GM23248 (cell line): ENCODE data around the gene CCDC167. TPM values are rescaled to one million over a fixed set of nuclear protein-coding genes. Genes with fewer than 3 reads are reported as not detected.

ENCODE experiments used
- DNase-seq: peaks from one replicate; pipeline ENCODE4 v3.0.0-alpha.2; 2015
- H2AFZ ChIP-seq: fragments of 200-600 bp; sonication (generic); 2 replicates; pipeline ENCODE4 v1.6.1; 2016; ENCODE audit warnings: antibody characterized with exemption
- H3F3A ChIP-seq: fragments of 200-600 bp; sonication (generic); 2 replicates; pipeline ENCODE4 v1.6.1; 2016; ENCODE audit warnings: mild to moderate bottlenecking, antibody characterized with exemption, mixed run types; ENCODE audit not compliant: insufficient read depth
- H3K27ac ChIP-seq: fragments of 200-600 bp; sonication (generic); 2 replicates; pipeline ENCODE4 v1.5.1; 2016; ENCODE audit warnings: mild to moderate bottlenecking
- H3K27me3 ChIP-seq: fragments of 200-600 bp; sonication (generic); replicated peaks from 2 replicates; pipeline ENCODE4 v1.6.1; 2016; ENCODE audit warnings: mild to moderate bottlenecking; ENCODE audit not compliant: insufficient read depth
- H3K36me3 ChIP-seq: fragments of 200-600 bp; sonication (generic); 2 replicates; pipeline ENCODE4 v1.6.1; 2016; ENCODE audit warnings: low read depth, mild to moderate bottlenecking
- H3K4me1 ChIP-seq: fragments of 200-600 bp; sonication (generic); 2 replicates; pipeline ENCODE4 v1.6.1; 2016; ENCODE audit warnings: mild to moderate bottlenecking; ENCODE audit not compliant: insufficient read depth
- H3K4me2 ChIP-seq: fragments of 200-600 bp; sonication (generic); one replicate; pipeline ENCODE4 v1.6.1; 2016; ENCODE audit warnings: mild to moderate bottlenecking; ENCODE audit not compliant: unreplicated experiment
- H3K4me3 ChIP-seq: fragments of 200-600 bp; sonication (generic); 2 replicates; pipeline ENCODE4 v1.5.1; 2016; ENCODE audit warnings: mild to moderate bottlenecking
- H3K79me2 ChIP-seq: fragments of 200-600 bp; sonication (generic); 2 replicates; pipeline ENCODE4 v1.6.1; 2016; ENCODE audit warnings: mild to moderate bottlenecking; ENCODE audit not compliant: insufficient read depth
- H3K9ac ChIP-seq: fragments of 200-600 bp; sonication (generic); 2 replicates; pipeline ENCODE4 v1.6.1; 2016; ENCODE audit warnings: mild to moderate bottlenecking
- H3K9me2 ChIP-seq: fragments of 200-600 bp; sonication (generic); 2 replicates; pipeline ENCODE4 v1.6.1; 2016; ENCODE audit warnings: mixed run types, mild to moderate bottlenecking, moderate library complexity; ENCODE audit not compliant: insufficient read depth
- H3K9me3 ChIP-seq: fragments of 200-600 bp; sonication (generic); one replicate; pipeline ENCODE4 v1.6.1; 2017; ENCODE audit warnings: low read depth
- H4K20me1 ChIP-seq: fragments of 200-600 bp; sonication (generic); 2 replicates; pipeline ENCODE4 v1.6.0; 2016; ENCODE audit not compliant: insufficient read depth
- EZH2 ChIP-seq: fragments of 200-600 bp; sonication (generic); IDR thresholded peaks from 2 replicates; pipeline ENCODE4 v1.6.1; 2018; ENCODE audit warnings: antibody characterized with exemption, mild to moderate bottlenecking; ENCODE audit not compliant: insufficient read depth, poor library complexity, severe bottlenecking
- EZH2phosphoT487 ChIP-seq: fragments of 200-600 bp; sonication (generic); IDR thresholded peaks from 2 replicates; pipeline ENCODE4 v1.6.1; 2018; ENCODE audit warnings: antibody characterized with exemption, moderate library complexity, mild to moderate bottlenecking, low read depth; ENCODE audit not compliant: insufficient read depth
- WGBS, 2 experiments: methylation state at CpG; one replicate each; pipeline ENCODE4 v1.1.6; 2015 to 2017; ENCODE audit warnings: low lambda C conversion rate in 2 of 2, low coverage in 1 of 2; ENCODE audit errors: missing lambda C conversion rate in 2 of 2; 5-methylcytosine and 5-hydroxymethylcytosine counted together
- in situ Hi-C: fragments of 300-500 bp; cut with MboI; formaldehyde crosslinking; loops from 2 replicates; pipeline ENCODE4 v1.15.0; 2020
- polyA plus RNA-seq: library from polyadenylated mRNA; unstranded; fragments of >200 nt; fragmentation: Nextera tagmentation; extraction: Ambion mirVana; gene quantifications from 2 replicates; pipeline ENCODE4 v1.2.1, GENCODE V29; 2016
- total RNA-seq: library from RNA; depleted of rRNA; stranded (reverse); fragments of >200 nt; shearing (Covaris generic); gene quantifications from 2 replicates; pipeline ENCODE4 v1.2.3, GENCODE V29; 2014

The CCDC167 gene
- total and polyA plus RNA-seq, 2 experiments from 2014 or later = 35.8 to 51.0 TPM

DNA sequence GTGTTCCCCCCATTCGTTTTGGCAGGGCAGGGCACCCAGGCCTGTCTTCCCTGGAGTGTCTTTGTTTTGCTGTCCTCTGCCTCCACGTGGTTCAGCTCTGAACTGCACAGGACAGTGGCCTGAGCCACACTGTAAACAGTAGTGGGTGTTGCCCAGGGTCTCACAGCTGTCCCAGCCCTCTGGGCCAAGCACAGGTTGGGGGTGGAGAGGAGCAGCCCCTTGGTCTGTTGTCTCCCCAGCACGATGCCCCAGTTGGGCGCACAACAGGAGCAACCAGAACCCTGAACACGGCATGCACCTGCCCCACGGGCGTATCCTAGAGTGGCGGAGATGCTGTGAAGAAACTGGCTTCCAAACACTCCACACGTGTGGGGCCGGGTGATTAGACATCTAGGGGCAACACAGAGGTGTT is 14.4 kb downstream of the CCDC167 start:
- H2AFZ ChIP-seq = no peak overlapping the region
- no peaks in the 10 kb centered on the region for H3K27me3 ChIP-seq
- TF ChIP-seq EZH2 (no peak), EZH2phosphoT487 (no peak)
- no peaks in the 10 kb centered on the region for H3K9me2 ChIP-seq
- H3K4me3 ChIP-seq = no peak overlapping the region
- no peak overlapping the region for H3K9ac ChIP-seq
- peak; percentile 29 for DNase-seq
- no peaks in the 10 kb centered on the region for H4K20me1 ChIP-seq
- H3K27ac ChIP-seq = no peak overlapping the region
- H3K9me3 ChIP-seq = no peaks in the 10 kb centered on the region
- WGBS, 2 experiments = 75% methylated on average over 10 of the region's 10 CpGs
- H3K36me3 ChIP-seq = no peaks in the 10 kb centered on the region
- no peaks in the 10 kb centered on the region for H3K79me2 ChIP-seq
- in situ Hi-C loops = no loop called here
- H3K4me2 ChIP-seq = no peak overlapping the region
- no peaks in the 10 kb centered on the region for H3K4me1 ChIP-seq
- H3F3A ChIP-seq = no peaks in the 10 kb centered on the region

DNA sequence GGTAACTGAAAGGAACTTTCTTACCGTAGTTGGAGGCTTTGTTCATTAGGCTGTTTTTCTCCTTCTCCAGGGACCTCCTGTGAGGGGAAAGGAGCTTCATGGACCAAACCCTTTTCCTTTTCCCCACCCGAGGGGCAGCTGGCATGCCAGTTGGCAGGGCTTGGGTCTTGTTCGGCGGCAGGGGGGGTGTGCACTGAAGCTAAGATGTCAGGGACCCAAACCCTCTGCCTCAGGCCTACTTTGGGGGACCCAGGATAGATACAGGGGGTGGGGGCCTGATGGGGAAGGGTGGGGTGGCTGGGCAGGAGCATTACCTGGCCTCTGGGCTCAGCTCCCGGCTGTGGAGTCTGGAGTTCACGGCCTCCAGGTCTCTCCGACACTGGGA is 14.9 kb downstream of the CCDC167 start:
- no peak for DNase-seq
- in situ Hi-C loops = no loop called here
- H3K9me3 ChIP-seq = no peaks in the 10 kb centered on the region
- no peak overlapping the region for H3K27ac ChIP-seq
- H3K4me2 ChIP-seq = no peak overlapping the region
- no peaks in the 10 kb centered on the region for H4K20me1 ChIP-seq
- no peaks in the 10 kb centered on the region for H3F3A ChIP-seq
- H3K4me1 ChIP-seq = no peaks in the 10 kb centered on the region
- no peak overlapping the region for H3K4me3 ChIP-seq
- TF ChIP-seq EZH2phosphoT487 (no peak), EZH2 (no peak)
- no peak overlapping the region for H2AFZ ChIP-seq
- H3K9me2 ChIP-seq = no peaks in the 10 kb centered on the region
- 97 to 99% methylated on average over 5 to 7 of the region's 7 CpGs for WGBS, 2 experiments
- no peaks in the 10 kb centered on the region for H3K79me2 ChIP-seq
- no peaks in the 10 kb centered on the region for H3K27me3 ChIP-seq
- H3K9ac ChIP-seq = no peak overlapping the region
- H3K36me3 ChIP-seq = no peaks in the 10 kb centered on the region

DNA sequence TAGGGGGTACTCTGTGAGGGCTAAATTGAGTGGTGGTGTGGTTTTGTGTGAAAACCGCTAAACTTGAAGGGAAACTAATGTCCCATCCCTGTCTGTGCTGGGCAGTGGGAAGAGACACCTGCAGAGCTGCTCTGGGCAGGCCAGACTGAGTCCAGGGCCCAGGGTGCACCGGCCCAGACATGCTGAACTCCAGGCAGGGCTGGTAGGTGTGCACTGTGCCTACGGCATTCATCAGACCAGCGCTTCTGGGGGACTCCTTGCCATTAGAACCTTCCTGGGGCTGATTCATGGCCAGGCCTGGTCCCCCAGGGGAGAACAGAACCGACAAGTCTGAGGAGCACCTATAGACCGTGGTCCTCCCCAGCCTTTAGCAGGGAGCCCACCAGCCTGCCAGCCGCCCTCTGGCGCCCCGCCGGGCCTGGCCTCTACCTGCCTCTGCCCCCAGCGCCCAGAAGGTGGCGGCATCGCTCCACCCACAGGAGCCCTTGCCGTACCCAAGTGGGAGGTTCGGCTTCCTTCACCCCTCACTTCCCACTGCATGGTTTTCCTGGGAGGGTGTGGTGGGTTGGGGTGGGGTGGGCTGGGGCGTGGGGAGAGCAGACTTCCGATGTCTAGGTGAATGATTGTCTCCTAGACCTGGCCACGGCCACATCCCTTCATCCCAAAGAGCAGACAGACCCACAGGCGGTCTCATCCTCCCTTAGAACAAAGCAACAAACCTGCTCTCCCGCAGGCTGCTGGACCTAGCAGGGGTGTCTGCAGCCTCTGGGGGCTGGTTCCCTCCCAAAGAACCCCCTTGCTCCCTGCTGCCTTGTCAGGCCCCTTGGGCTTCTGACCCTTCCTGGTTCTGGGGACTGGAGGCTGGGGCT is 15.5 kb downstream of the CCDC167 start:
- H3K9ac ChIP-seq = no peak overlapping the region
- no peaks in the 10 kb centered on the region for H3K4me1 ChIP-seq
- DNase-seq = peak; percentile 61
- no peak for TF ChIP-seq EZH2phosphoT487
- TF ChIP-seq EZH2 = no peak
- no peak overlapping the region for H3K4me3 ChIP-seq
- 71 to 75% methylated on average over 17 to 20 of the region's 20 CpGs for WGBS, 2 experiments
- H2AFZ ChIP-seq = no peak overlapping the region
- in situ Hi-C loops = no loop called here
- H3K79me2 ChIP-seq = no peaks in the 10 kb centered on the region
- H4K20me1 ChIP-seq = no peaks in the 10 kb centered on the region
- no peaks in the 10 kb centered on the region for H3K36me3 ChIP-seq
- H3F3A ChIP-seq = no peaks in the 10 kb centered on the region
- H3K9me2 ChIP-seq = no peaks in the 10 kb centered on the region
- no peaks in the 10 kb centered on the region for H3K9me3 ChIP-seq
- no peak overlapping the region for H3K27ac ChIP-seq
- H3K27me3 ChIP-seq = no peaks in the 10 kb centered on the region
- no peak overlapping the region for H3K4me2 ChIP-seq

DNA sequence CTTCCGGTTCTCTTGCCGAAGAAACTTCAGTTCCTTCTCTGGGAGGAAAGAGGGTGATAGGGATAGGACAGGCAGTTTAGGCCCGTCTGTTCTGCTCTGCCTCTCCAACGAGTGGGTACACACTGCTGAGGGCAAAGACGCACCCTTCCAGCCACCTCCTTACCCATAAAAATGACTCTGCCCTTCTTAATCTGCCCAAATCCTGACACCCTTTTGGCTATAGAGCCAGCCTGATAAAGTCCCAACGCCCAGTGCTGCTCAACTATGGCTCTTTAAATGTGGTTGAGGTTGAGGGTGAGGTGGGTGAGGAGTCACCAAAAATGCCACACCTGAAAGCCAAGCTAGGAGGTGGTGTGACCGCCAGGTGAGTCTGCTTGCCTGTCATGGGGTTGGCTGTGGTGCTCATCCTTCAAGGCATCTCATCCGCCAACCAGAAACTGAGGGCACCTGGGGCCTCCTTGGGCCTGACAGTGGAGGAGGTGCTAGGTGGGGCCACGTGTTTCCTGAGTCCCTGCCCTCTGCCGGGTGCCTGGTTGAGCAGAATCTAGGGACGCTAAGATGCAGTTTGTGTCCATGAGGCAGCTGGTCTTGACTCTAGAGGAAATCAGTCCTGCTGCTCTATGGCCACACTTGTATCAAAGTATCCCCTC is 16.3 kb downstream of the CCDC167 start:
- H3K27ac ChIP-seq = no peak overlapping the region
- H3K9me2 ChIP-seq = no peaks in the 10 kb centered on the region
- in situ Hi-C loops = no loop called here
- DNase-seq = no peak
- H3K9me3 ChIP-seq = no peaks in the 10 kb centered on the region
- no peaks in the 10 kb centered on the region for H3K4me1 ChIP-seq
- no peak overlapping the region for H2AFZ ChIP-seq
- no peaks in the 10 kb centered on the region for H3K79me2 ChIP-seq
- 89 to 92% methylated on average over 10 to 11 of the region's 11 CpGs for WGBS, 2 experiments
- no peaks in the 10 kb centered on the region for H4K20me1 ChIP-seq
- H3K27me3 ChIP-seq = no peaks in the 10 kb centered on the region
- no peak overlapping the region for H3K9ac ChIP-seq
- H3K4me2 ChIP-seq = no peak overlapping the region
- H3F3A ChIP-seq = no peaks in the 10 kb centered on the region
- H3K4me3 ChIP-seq = no peak overlapping the region
- H3K36me3 ChIP-seq = no peaks in the 10 kb centered on the region
- TF ChIP-seq EZH2phosphoT487 = no peak
